SH-SY5Y (cell line): ENCODE measurements around the gene KIF13A.

Source experiments
- GATA2 ChIP-seq: IDR thresholded peaks from 2 replicates; pipeline ENCODE4 v1.6.1; 2011; ENCODE audit warnings: mild to moderate bottlenecking, low read depth, low read length
- GATA3 ChIP-seq: IDR thresholded peaks from 2 replicates; pipeline ENCODE4 v1.6.1; 2011; ENCODE audit warnings: low read depth, mild to moderate bottlenecking, low read length, moderate library complexity

DNA sequence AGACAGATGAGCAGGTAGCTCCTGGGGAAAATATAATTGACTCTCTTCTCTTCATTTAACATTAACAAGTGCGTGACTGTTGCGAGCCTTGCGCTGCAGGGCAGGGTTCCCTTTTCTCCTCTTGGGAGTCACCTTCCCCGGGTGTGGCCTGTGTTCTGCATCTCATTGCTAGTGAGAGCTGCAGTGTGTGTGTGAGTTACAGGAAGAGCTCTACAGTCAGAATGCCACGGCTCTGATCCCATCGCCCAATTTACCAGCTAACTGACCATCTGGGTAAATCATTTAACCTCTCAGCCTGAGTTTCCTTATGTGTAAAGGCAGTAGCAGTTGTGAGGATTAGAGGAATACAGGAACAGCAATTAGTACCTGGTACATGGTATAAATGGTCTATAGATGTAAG lies 173.9 kb downstream of the KIF13A start:
- TF ChIP-seq GATA2, result no peak
- no peak for TF ChIP-seq GATA3
